Measurements from ENCODE around the gene DEDD2.

Gene DEDD2

DNA sequence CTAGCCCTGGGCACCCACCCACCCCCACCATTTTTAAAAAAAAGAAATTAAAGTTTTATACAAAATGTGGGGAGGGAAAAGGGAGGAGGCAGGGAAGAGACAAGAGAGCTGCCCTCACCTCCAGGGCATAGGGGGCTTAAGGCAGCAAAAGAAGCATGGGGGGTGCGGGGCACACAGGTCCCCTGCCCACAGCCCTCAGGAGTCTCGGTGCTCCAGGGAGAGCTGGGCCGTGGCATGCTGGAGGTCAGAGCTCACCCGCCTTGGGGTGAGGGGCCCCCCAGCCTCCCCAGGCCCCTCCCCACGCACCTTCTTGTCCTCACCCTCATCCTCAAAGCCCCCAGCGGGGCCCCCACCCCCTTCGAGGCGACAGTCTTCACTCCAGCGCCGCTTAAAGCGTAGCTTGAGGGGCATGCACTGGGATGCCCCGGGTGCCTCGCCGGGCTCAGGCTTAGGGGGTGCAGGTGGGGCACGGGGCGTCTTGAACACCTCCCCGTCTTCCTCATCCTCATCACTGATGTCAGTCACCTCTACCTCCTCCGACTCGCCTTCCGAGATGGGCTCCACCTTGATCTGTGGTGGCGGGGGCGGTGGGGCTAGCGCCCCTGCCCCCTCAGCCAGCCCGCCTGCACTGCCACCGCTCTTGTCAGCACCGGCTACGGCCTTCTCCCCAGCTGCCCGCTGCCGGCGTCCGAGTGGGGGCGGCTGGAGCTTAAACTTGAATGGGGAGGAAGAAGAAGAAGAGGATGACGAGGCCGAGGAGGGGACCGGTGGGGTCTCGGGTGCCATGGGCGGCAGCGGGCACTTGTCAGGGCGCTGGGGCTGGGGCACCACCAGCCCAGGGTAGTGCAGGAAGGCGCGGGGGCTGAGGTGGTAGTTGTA, 31.0 kb upstream of the DEDD2 start:
- DNase-seq: no peak

DNA sequence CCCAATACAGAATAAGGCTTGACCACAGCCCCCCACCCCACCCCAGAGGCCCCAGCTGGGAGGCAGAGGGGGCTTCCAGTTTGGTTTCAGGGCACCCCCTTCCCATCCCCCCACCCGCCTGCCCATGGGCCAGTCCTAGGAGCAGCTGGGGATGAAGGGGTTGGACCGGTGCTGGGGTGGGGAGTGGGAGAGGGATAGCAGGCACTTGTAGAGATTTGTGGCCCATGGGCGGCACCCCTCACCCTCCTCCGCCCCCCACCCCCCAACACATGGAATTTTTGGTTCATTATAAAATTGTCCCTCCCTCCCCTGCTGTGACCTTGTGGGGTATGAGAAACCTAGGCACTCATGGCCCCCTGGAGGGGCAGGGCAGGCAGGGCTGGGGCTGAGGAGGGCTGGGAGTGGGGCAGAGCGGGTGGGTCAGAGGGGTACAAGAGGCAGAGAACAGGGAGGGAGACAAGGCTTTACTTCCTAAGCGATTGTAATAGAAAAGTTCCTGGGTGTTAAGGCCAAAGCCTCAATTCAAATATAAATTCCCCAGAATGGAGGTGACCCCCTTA, 30.2 kb upstream of the DEDD2 start:
- DNase-seq: no peak

DNA sequence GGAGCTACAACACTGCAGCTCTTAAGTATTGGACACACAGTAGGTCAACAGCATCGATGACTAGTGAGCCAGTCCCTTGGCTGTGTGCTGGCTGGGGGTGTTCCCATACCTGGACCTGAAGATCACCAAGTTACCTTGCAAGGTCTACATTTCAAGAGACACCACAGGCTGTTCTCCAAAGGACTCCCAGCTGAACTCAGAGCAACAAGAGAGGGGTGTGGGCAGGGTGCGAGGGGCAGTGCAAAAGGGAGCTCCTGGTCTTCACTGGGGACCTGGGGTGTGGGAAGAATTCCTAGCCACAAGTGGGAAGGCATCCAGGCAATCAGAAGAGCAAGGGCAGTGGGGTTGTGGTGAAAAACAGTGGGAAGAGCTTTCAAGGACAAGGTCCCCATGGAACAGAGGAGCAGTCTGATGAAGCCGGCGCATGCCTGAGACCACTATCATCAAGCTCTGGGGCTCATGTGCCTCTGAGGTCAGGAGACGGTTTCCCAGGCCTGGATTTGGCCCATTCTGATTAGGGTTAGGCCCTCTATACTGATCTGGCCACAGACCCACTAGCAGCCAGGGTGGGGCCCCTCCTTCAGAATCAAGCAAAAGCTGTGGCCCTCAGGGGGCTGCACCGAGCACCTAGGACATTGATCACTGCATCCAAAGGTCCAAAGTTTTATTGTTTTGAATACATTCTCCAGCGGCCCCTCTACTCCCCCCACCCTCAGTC, 29.6 kb upstream of the DEDD2 start:
- DNase-seq: no peak

DNA sequence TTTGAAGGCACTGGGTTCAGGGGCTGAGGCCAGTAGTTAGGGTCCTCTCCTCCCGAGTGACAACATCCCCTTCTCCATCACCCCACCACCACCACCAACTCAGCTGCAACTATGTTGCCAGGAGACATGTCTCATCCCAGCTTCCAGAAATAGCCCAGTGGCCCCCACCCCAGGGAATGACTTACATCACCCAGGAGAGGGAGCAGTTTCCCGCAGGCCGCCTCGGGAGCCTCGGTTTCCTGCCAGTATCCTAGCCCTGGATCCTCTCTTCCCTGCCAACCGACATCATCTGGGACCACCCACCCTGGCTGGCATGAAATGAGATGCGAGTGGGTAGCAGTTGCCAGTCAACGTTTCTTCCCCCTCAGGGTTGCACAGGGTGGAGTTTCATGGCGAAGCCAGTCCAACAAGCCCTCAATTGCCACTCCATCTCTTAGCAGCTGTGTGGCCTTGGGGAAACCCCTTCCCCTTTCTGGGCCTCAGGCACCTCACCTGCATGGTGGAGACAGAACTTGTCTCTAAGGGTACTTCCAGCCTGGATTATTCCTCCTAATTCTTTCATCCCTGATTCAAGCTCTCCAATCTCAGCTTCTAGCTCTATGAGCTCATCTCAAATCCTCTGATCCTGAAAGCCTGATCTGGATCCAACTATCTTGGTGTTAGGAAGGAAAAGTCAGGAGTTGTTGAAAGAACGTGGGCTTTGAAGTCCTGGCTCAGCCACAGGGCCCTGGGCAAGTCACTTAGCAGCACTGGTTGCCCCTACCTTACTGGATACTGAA, 28.9 kb upstream of the DEDD2 start:
- DNase-seq: no peak

DNA sequence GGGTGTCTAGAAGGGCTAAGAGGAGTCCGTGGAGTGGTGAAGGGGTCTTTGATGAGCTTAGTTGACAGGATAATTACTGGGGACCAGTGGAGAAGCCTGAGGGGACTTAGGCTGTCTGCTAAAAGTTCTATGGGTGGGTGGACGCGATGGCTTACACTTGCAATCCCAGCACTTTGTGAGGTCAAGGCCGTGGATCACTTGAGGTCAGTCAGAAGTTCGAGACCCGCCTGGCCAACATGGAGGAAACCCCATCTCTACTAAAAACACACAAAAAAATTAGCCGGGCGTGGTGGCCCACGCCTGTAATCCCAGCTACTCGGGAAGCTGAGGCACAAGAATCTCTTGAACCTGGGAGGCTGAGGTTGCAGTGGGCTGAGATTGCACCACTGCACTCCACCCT, 27.8 kb upstream of the DEDD2 start:
- DNase-seq: no peak

DNA sequence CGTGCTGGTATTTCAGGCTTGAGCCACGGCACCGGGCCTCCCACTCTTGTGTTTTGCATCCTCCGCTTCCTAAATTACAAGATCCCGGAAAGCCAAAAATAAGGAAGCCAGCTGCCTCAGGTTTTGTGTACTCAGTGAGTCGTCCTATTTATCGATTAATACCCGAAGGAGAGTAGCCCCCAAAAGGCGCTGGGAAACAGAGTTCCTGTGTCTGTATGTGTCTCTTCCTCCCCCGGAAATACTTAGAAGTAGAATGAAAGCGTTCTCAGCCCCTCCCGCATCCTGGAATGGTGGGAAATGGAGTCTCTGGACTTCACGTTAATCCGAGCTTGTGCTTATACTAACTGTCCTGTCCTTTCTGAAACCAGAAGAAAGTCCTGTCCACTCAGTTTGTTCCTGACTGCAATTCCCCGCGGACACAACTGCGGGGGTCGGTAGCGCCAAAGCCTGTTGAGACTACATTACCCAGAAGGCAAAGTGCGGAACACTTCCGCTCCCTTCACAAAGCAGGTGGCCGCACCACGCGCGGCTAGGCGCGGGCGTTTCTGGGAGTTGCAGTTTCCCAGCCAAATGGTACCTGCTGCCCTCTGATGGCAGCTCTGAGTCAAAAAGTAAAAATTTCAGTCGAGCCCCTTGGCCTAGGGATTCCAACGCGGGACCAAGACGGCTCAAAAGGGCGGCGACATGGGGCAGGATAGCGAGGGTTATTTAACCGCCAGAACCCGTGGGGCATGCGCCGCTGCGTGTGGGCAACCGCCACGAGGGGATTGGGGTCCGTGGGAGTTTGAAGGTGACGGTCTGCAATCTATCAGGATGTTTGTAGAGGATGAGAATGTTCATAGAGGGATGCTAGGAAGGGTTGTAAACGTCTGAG, 27.1 kb upstream of the DEDD2 start:
- DNase-seq: peak; percentile 94

DNA sequence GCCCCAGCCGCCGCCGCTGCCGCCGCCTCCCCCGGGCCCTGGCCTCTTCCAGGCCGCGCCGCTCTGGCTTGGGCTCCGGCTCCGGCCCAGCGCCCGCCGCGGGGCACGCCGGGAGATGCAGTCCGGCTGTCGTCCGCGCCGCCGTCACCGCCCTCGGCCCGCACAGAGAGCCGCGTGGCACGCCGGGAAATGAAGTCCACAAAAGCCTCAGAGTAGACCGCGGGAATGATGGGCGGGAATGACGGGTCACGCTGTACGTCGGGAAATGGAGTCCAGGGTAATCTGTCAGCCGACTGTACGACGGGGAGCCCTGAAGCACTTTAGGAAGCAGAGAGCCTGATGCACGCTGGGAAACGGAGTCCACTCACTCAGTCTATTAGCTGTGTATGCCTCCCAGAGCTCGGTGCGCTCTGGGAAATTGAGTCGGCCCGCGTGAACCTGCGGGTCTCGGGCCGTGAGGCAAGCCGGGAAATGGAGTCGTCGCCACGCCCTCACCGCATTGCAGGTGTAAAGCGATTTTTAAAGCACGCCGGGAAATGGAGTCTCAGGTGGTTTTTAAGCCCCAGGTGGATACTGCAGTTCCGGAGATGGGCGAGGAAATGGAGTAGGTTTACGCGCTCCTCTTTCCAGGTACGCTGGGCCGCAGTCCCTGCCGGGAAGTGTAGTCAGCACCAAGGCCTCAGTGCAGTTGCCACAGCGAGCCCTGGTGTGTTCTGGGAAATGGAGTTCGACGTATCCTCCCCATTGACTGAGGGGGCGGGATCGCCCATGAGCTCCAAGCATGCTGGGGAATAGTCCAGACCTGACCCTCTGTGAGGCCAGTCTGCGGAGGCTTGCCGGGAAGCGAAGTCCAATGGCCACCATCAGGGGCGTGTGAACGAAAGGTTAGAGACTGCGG, 25.3 kb upstream of the DEDD2 start, which contains the start of gene GSK3A:
Gene GSK3A, minus strand, starts transcription at position 91 of the 898 bp plus-strand sequence. CDS start 137 bp downstream, outside the sequence.
- peak; percentile 97 for DNase-seq

DNA sequence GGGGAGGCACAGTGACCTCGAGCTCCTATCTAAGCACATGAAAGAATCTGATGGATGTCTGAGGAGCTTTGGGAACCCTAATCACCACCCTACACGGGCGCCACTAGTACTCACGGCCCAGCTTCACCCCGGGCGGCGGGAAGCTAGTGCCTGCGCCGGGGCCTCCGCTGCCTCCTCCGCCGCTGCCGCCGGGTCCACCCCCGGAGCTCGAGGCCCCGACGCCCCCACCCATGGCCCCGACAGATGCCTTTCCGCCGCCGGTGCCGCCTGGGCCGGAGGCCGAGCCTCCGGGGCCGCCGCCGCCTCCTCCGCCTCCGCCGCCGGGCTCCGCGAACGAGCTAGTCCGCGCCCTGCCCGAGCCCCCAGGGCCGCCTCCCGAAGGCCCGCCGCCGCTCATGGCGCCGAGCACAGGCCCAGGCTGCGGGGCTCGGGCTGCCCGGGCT, 24.6 kb upstream of the DEDD2 start:
- peak; percentile 48 for DNase-seq

DNA sequence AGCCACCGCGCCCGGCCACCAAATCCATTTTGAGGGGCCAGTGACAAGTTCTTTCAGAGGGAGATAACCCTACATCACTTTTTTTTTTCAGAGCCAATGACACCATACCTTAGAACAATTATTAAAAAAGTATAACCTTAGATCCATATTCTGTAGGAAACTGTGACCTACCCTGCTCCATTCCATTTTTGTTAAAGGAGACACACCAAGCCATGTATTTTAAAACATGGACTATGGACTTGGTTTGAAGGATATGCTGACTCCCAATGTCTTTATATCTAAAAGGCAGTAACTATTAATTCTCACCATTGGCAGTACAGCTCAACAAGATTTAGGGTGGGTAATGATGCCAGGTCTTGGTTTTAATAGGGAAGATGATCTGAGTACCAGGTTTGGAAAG, 23.8 kb upstream of the DEDD2 start:
- no peak for DNase-seq

DNA sequence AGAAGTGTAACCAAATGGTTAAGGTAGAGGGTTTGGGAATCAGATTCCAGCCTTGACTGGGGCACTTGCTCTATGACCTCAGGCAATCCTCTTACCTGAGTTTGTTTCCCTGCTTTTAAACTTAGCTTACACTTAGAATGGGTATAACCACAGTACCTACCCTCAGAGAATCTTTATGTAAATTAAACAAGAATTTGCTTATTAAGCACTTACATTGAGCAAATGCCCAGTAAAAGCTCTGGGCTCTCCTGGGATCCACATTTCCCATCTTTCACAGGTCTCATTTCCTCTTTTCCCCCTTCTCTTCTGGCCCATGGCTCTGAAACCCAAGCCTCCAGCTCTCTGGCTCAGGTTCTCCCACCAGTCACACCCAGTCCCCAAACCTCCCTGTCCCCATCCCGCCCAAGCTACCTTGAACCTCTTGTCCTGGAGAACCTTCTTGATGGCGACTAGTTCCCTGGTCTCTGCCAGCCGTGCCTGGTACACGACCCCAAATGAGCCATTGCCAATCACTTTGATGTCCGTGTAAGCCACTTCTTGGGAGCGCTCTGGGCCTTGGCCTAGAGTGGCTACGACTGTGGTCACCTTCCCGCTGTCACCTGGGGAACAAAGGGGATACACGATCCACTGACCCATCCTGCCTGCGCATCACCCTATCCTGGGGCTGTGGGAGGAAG, 22.2 kb upstream of the DEDD2 start:
- no peak for DNase-seq

DNA sequence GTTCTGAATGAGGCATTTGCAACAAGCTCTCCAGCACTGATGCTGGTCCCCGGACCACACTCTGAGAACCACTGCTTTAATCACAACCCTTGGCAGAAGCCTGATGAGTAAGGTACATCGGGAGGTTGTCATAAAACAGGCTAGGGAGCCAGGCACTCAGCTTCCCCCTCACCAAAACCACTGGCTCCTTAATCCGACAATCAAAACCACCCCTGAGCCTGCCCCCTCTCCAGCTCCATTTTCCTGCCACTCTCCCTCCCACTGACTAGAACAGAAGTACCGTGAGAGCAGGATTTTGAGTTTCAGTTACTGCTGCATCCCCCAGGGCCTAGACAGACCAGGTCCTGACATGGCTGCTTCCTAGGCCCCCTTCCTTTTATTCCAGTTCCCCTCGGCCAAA, 17.7 kb upstream of the DEDD2 start:
- DNase-seq: no peak

DNA sequence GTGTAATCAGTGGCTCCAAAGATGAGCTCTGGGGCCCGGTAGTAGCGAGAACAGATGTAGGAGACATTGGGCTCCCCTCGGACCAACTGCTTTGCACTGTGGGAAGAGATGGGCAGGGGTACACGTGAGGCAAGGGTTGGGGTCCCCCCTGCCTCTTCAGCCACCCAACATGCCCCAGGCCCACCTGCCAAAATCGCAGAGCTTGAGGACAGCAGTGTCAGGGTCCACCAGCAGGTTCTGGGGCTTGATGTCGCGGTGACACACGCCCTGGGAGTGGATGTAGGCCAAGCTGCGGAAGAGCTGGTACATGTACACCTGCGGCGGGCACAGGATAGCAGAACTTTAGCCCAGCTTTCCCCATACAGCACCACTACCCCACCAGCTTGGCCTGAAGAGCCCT, 16.9 kb upstream of the DEDD2 start:
- DNase-seq: no peak

DNA sequence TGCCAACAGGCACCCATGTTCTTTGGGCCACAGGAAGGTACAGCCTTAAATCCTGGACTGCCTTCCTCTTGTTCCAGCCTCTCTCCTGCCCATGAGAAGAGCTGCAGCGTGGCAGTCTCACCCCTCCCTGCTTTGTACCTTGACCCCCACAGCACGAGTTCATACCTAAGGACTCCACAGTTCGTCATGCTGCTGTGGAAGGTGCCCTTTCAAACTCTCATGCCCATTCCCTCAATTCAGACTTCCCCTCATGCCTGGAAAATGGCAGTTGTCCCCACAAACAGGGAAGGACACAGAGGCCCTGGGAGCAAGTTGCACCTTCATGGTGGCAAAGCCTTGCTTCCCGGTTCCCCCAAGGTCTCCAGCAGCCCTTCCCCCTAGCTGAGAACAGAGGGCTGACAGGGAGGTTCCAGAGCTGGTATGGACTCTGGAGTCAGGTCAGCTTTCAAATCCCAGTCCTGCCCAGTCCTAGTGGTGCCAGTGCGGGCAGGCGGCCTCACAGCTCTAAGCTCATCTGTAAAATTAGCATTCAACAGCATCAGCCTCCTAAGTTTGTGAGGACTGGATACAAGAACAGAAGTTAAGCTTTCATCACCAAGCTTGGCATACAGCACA, 16.3 kb upstream of the DEDD2 start:
- no peak for DNase-seq

DNA sequence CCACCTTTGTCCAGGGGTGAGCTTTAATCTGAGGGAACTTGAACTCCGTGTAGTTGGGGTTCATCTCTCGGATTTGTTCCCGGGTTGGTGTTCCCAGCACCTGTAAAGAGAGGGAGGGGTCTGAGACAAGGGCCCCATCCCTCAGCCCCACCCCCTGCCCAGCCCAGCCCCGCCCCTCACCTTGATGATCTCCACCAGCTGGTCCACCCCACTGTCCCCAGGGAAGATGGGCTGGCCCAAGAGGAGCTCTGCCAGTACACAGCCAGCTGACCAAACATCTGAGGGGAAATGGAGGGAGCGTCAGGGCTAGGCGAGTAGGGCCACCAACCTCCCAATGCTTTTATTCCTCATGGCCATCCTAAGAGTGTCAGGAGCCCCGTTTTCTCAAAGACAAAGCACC, 15.6 kb upstream of the DEDD2 start:
- no peak for DNase-seq

DNA sequence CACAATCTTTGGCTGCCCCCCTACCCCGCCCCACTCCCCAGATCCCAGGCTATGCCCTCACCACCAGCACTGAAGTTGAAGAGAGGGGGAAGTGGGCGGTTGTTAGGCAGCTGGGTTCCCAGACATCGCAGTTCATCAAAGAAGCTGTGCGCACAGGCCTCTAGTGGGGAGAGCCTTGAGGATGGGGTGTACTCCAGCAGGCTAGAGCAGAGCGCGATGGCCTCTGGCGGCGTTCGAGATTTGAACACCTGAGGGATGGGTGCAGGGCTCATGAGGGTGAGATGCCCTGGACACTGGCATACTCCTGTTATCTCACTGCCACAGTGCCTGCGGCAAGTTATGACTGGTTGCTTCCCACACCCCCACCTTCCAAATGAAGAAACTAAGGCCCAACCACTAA, 15.0 kb upstream of the DEDD2 start:
- no peak for DNase-seq

DNA sequence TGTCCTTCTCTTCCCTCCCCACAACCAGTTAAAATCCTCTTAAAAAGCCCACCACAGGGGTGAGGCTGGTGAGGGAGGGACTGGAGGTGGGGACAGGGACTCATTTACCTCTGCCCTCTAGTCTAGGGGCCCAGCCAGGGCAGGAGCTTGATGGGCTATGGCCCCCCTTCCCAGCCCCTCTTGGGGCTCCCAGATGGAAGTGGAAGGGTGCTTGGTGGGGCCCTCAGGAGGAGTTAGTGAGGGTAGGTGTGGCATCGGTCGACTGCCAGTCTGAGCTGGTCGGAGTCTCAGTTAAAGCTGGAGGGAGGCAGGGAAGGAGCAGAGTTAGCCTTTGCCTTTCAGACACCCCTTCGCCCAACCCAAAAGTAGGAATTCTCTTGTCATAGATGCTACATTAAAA, 13.1 kb upstream of the DEDD2 start:
- DNase-seq: no peak

DNA sequence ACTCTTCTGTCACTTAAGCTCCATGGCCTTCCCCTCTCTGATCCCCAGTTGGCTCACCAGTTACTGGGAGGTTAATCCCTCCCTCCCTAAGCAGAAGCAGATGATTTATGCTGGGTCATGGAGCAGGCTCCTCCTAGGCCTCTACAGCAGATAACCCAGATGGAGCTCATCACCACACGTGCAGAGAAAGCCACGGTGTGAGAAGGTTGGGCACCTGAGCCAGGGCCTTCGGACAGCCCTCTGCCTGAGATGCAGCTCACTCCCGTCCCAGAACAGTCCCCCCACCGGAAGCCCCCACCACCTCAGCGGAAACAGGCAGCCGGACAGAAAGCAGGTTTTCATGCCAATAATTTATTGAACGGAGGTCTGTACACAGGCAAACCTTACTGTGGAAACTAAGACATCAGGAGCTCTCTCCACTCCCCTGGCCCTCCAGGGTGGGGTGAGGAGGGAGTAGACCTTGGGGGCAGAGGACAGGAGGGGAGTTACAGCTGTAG, 12.4 kb upstream of the DEDD2 start:
- DNase-seq: no peak

DNA sequence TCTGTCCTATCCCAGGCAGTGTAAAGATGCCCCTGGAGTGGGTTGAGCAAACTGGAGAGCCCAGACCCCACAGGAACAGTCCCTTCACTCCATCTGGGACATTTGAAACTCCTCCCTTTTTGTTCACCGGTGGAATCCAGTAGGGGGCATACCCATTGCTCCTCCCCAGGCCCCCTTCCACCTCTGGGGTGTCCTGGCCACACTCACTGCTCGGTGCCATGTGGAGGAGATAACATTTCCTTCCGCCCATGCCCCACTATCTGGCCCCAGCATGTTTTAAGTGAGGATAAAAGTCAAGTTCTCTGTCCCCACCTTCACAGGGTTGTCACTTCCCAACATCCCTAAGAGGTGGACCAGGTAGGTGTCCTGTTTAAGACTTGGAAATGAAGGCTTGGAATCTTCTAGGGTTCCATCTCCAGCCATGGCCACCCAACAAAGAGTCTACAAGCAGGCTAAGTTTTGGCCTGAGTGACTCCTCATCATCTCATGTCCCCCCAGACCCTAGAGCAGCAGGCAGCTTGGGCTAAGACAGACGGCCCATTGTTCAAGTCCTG, 11.9 kb upstream of the DEDD2 start:
- no peak for DNase-seq

DNA sequence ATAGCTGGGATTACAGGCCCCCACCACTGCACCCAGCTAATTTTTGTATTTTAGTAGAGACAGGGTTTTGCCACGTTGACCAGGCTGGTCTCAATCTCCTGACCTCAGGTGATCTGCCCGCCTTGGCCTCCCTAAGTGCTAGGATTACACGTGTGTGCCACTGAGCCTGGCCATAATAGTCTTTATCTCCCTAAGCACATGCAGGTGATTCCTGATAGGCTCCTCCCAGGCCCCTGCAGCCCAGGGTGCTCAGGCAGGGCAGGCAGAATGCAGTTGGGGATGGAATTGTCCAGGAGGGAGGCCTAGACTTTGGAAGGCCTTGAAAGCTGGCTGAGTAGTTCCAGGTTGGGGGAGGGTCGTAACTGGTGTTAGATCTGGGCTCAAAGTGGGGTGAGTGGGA, 11.2 kb upstream of the DEDD2 start:
- no peak for DNase-seq
